Stimulated activated CD8-positive, alpha-beta memory T cell treated with anti-CD3 and anti-CD28 coated beads, Interleukin-2, amount 100 ng/mL, for 1 hour (primary cell): ENCODE measurements around the gene NUMB.
"Not testable (repeated sequence)": the region's sequence is repeated elsewhere in the genome, so short reads cannot be mapped to it uniquely, and the experiment has no call there.

Source experiments
- DNase-seq, 2 donors: peaks; one replicate each; pipeline ENCODE4 v3.0.0-alpha.2; 2020; ENCODE audit warnings: low read depth in 2 of 2

Gene NUMB

DNA sequence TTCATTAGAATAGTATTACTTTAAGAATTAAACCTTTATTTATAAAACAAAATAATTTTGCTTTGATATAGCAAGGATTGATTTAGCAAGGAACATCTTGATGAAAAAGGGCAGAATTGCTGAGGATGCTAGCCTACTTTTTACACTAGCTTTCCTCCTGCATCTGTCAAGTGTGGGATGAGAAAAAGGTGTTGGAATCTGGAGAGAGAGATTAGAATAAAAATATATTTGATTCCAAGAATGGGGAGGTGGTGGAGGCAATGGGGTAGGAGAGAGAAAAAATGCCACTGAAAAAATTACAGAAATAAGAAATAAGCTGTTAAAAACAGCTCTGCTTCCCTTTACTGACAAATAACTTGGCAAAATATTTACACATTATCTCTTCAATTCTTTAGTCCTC, 98.9 kb downstream of the NUMB start:
- DNase-seq = no peak

- DNase-seq = no peak
These were observed 100.2 kb downstream of the NUMB start for GRCh38 chr14:73358187-73358586.

DNA sequence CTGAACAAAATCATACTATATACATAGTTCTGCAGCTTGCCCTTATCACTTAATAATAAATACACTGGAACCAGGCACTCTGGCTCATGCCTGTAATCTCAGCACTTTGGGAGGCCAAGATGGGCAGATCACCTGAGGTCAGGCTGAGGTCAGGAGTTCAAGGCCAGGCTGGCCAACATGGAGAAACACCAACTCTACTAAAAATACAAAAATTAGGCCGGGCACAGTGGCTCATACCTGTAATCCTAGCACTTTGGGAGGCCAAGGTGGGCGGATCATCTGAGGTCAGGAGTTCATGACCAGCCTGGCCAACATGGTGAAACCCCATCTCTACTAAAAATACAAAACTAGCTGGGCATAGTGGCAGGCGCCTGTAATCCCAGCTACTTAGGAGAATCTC, 109.3 kb downstream of the NUMB start:
- DNase-seq = not testable (repeated sequence)

DNA sequence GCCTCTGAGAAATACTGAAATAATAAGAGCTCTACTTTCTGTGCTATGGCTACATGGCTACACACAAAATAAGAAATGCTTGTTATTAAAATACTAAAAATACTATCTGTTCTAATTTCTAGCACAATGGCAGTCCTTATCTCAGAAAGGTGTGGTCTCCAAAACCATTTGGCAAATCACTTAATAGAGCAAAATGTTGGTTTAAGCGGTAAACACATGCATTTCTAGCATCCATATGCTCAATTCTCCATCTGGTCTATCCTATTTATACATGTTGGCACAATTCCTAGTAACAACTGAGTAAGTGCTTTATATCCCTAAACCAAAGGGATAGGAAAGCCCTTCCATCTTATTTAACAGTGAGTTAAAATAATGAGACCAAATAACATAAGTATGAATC, 114.0 kb downstream of the NUMB start:
- DNase-seq = no peak

GRCh38 chr14:73342670-73343069, 115.7 kb downstream of the NUMB start:
- no peak for DNase-seq

DNA sequence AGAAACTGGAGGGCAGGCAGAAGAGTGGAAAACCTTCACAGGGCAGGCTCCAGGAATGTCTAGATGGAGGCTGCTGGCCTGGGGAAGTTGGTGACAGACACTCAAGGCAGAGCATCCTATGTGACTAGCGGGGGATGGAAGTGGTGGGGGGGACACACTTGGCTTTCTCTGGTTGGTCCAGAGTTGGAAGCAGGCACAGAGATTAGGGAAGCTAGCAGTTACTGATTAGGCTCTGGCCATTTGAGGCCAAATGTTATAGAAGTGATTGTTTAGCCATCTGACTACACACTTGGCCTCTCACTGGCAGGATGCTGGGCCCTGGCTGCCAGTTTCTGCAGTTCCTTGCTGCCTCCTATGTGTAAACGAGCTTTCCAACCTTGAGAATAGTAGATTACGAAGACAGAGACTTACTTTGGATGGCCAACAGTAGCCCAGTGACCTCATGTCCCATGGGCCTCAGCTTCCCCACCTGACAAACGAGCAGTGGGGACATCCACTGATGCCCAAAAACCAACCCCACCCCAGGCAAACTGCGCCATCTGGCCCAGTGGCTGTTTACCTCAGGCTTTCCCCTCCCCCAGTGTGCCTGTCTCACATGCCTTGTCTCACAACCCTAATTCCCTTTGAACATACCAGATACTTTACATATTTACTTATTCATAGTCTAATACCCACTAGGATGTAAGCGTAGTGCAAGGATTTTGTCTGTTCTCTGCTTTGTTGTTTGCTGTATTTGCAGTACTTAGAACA, 118.3 kb downstream of the NUMB start:
- DNase-seq = no peak

GRCh38 chr14:73339206-73339605, 119.1 kb downstream of the NUMB start:
- no peak for DNase-seq

DNA sequence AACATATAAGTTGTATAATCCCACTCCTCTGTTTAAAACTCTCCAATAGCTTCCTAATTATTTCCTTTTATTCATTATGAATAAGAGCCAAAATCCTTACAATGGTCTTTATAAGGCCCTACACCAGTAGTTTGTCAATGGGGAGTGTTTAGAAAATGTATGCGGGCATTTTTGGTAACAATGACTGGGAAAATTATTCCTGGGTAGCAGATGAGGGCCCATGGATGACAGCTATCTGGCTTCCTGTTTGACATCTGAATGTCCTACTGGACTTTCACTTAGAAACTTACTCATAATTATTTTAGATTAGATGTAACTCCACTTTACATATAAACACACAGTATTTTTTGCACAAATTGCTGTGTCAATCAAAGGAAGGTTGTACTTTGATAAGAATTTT, 119.8 kb downstream of the NUMB start:
- DNase-seq = no peak

DNA sequence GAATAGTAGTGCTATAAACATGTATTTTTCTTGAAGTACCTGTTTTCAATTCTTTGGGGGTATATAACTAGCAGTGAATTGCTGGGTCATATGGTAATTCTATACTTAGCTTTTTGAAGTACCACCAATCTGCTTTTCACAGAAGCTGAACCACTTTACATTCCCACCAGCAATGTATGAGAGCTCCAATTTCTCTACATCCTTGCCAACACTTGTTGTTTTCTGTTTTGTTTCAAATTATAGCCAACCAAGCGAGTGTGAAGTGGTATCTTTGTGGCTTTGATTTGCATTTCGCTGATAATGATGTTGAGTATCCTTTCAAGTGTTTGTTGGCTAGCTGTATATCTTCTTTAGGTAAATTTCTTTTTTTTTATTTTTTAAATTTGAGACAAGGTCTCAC, 125.3 kb downstream of the NUMB start:
- no peak for DNase-seq

DNA sequence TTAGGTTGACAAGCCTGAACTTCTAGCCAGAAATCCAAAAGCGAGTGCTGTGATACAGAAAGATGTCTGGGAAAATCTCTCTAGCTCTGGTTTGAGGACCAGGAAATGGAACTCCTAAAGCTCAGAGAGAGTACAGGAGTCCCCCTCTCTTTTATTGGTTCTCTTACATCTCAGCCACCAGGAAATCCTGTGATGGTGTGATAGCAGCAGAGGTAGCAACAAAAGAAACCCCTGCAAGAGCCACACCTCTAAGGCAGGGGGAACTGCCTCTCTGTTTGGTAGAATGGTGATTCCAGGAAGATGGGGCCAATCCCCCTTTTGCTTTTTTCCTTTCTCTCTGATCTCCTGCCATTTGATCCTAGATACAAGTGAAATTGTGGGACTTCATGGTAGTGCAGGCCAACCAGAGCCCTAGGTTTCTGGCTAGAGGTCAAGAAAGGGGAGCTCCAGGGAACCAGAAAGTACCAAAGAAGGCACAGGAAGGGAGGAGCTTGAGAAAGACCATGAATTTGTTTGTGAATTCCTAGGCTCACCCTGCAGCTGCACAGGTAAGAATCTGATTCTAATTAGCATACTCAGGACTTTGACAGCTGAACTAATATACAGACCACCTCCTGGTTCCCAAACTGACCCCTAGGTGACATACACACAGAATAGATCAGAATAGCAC, 132.6 kb downstream of the NUMB start:
- no peak for DNase-seq

- DNase-seq = no peak
These were observed 133.3 kb downstream of the NUMB start for GRCh38 chr14:73325063-73325462.

GRCh38 chr14:73324533-73324932, 133.8 kb downstream of the NUMB start:
- no peak for DNase-seq

DNA sequence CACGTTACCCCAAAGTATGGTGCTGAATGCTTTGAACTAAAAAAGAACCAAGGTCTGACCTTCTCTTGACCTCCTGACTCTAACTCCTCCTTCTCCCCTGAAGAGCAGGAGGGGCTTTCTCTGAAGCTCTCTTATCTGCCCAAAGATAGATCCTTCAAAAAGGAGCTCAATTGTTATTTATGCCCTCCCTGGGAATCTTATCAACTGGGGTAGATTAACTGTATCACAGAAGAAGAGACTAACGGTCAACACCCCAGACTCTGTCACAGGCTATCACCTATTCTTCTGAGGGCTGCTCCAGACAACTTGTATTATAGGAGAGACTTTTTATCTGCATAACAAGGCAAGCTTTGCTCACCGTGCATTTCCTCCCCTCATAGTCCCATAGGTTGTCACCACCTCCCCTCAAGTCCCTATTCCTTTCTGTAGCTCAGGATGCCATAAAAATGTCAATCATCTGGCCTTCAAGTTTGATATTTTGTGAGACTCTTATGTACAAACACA, 134.4 kb downstream of the NUMB start:
- DNase-seq = no peak

- no peak for DNase-seq
These were observed 145.2 kb downstream of the NUMB start for GRCh38 chr14:73313151-73313550.

DNA sequence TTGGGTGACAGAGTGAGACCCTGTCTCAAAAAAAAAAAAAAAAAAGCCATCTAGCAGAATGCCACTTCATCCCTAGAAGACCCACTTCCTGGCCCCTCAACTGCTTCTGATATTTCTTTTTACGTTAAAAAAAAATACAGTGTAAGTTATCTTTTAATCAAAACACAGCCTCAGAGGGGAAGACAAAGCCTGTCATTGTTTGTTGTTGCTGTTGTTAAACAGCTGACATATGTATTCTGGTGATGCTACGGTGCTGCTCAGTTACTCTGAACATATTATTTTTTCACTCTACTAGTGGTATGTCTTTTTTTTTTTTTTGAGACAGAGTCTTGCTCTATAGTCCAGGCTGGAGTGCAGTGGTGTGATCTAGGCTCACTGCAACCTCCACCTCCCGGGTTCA, 145.7 kb downstream of the NUMB start:
- no peak for DNase-seq

- no peak for DNase-seq
These were observed 146.7 kb downstream of the NUMB start for GRCh38 chr14:73311708-73312030.

DNA sequence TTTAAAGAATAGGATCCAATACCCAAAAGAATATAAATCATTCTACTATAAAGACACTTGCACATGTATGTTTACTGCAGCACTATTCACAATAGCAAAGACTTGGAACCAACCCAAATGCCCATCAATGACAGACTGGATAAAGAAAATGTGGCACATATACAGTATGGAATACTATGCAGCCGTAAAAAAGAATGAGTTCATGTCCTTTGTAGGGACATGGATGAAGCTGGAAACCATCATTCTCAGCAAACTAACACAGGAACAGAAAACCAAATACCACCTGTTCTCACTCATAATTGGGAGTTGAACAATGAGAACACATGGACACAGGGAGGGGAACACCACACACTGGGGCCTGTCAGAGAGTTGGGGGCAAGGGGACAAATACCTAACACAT, 149.1 kb downstream of the NUMB start:
- DNase-seq = not testable (repeated sequence)

- DNase-seq = no peak
These were observed 151.1 kb downstream of the NUMB start for GRCh38 chr14:73307261-73307660.

GRCh38 chr14:73305499-73305898, 152.8 kb downstream of the NUMB start:
- no peak for DNase-seq

GRCh38 chr14:73295198-73295796, 163.0 kb downstream of the NUMB start:
- no peak for DNase-seq

- no peak for DNase-seq
These were observed 164.3 kb downstream of the NUMB start for GRCh38 chr14:73293782-73294781.

DNA sequence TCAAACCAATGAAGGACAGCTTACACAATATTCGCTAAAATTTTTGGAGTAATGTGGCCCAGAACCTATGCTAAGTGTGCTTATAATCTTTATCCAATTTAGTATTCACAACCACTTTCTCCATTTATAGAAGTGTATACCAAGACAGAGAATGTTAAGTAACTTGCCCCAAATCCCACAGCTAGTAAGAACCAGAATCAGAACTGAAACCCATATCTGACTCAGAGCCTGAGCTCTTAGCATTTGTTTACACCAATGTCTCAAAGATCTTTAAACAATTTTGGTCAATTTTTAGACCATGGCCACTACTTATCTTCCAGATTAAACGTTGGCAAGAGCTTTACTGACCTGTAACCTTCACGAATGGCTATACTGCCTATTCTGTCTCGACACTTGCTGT, 168.1 kb downstream of the NUMB start:
- DNase-seq = no peak
